COLO668 (cell line): ENCODE results near the gene RDX.

Source experiments
- DNase-seq: peaks from one replicate; lab custom pipeline; 2025; ENCODE audit not compliant: unreplicated experiment; lab: John Stamatoyannopoulos, UW

The RDX gene

DNA sequence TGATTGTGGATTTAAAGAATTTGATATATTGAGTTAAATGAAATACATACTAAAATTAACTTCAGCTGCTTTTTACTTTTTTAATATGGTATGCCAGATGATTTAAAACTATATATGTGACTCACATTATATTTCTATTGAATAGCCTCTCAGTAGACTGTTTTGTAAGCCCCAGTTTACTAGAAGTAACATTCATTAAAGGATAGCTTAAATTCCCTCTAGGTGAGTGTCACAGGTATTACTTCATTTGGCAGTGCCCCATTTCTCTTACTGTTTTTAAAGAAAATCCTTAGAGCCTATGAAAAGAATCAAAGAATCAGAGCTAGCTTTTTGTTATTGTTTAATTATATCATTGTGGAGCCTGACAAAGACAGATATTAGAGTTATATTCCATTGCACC lies 154.6 kb downstream of the RDX start:
- no peak for DNase-seq

DNA sequence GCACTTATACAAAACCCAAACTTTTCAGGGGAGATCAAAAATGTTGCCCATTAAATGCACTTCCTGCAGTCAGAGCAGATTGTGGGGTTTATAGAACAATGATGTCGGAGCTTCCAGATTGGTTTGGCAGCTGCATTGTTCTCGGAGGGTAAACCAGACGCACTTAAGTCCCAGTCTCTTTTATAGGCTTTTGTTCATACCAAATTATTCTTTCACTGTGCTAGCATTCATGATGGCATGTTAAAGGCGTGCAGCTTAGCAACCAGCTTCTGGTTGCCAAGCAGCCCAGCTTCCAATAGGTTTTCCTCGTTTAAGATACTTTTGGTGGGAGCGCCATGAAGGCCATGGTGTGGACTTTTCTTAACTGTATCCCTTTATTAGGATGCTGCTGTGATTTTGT lies 162.3 kb downstream of the RDX start:
- DNase-seq = peak; percentile 73

DNA sequence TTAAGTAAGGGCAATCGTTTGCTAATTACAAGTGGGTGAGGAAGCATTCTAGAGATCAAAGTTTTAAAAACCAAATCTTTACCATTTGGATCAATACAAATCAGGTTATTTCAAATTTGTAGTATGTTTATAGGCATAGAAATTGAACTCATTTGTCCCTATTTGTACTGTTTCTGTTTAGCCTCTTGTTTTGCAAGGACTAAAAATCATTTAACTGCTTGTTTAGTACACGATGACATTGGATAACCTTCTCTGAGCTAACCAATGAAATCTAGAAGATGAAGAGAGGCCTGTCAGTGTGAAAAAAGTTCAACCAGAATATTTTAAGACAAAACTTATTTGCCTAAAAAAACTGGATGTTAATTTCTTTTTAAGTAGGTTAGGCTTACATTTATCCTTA lies 163.3 kb downstream of the RDX start:
- no peak for DNase-seq

DNA sequence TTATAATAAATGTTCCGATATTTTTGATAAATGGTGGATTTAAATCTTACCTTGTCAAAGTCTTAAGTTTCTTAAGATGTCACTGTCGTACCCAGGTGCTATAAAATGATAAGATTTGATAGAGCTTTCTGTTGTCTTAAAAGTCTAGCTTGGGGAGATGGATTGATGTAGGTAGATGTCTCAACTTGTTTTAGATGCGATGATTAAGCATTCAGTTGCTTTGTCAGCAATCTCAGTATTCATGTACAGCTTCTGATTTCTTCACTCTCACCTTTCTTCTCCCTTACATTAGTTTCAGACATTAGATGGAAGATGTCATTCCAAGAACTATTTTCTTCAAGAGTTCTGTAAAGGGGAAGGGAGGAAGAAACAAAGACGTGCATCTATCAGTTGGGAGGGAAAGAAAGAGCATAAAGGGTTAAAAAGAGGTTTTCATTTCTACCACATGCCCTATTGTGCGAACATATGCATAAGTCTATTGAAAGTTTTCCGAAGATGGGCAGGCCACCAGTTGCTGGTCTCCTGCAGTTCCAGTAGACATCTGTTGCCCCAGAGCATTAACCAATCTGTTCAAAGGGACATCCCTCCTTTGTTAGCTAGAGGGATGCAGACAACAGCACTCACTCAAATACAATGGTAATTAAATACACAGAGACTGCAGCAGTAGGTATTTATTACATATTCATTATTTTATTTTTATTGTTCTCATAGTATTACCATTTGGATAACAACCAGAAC lies 164.9 kb downstream of the RDX start:
- peak; percentile 17 for DNase-seq

DNA sequence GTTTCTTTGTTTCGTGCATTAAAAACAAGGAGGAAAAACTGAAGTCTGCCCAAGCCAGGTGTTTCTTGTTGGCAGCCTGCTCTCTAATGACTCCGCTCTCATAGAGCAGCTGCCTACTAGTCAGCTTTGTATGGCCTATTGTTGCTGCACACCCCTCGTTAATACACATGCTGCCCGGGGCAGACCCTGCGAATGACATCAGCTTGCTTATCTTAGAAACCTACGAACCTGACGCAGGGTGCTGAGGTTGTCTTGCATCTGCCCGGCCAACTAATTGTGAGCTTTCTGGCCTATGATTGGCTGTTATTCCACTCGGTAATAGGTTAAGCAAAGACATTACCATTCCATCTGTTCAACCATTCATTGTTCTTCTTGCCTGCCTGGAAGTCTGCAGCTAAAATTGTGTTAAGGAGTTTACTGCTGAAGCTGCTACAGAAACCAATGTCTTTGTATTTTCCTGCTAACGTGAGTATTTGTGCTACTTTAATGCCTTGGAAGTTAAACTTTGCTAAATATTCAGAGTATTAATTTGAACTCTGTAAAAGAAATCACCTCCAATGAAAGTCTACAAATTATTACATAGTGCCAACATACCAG lies 165.7 kb downstream of the RDX start:
- peak; percentile 93 for DNase-seq

DNA sequence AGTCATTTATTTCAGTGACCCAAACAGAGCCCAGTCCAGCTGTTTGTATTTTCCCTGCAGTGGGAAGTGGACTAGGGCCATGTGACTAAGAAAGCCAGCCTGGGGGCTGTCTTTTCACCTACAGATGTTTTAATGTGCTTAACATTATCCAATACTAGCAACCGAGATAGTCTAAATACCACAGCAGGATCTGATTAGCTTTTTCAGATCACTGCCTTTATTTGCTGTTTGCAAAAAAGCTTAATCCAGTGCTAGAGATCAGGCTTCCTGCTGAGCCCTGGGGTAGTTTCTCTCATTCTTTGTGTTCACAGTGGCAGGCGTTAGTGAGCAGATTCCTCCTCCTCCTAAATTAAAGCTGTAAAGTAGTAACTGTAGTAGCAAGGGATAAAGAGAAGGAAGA lies 168.3 kb downstream of the RDX start:
- peak; percentile 9 for DNase-seq

DNA sequence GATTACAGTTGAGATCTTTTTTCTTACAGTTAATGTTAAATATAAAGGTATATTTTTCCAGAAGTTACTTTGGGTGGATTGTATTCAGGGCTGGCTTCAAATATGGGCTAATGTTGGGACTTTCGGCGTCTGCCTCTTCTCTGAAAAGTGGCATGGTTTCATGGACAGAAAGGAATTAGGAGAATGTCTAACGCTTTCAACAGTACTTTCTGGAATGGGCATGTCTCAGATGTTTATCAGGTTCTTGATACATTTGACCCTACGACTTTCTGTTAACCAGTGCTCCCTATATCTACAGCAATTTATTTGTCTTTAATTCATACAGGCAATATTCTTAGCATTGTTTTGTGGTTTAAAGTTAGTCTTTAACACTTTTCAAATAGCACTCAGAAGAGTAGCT lies 169.5 kb downstream of the RDX start:
- DNase-seq = no peak

DNA sequence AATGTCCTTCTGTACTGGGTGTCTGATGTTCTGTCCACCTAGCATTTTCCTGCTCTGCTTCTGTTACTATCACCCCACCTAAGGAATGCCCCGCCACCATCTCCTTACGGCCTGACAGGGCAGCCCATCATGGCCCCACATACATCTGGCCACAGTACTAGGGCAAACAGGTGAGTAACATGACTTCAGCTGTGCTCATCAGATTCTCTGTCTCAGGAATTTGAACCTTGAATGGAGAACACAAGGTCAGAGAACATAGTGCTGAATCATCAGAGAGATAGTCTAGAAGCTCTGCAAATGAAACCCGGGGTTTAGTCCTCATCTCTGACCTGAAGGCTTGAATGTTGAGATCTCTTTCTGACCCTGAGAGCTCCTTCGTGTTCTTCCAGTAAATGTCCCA lies 170.8 kb downstream of the RDX start:
- no peak for DNase-seq
